ENCODE measurements around the gene KCNJ15. TPM values are rescaled to one million over a fixed set of nuclear protein-coding genes. Genes with fewer than 3 reads are reported as not detected.

Gene KCNJ15
- 0.97 TPM for total RNA-seq (ENCODE audit: unreplicated experiment)
- long read RNA-seq, partial matches to known transcripts, result 0 of 2 reads
- long read RNA-seq, other reads (novel, unspliced or antisense), result 2 of 2 reads

- no peaks in the 10 kb centered on the region for H3K9me3 Mint-ChIP-seq (ENCODE audit: unreplicated experiment)
- H3K4me3 Mint-ChIP-seq (ENCODE audit: unreplicated experiment), result no peak within 1 kb of the TSS
- H3K27me3 Mint-ChIP-seq (ENCODE audit: unreplicated experiment), result peaks cover 2% of the 10 kb centered on the region
- TF ChIP-seq CTCF (IDR thresholded peaks at IDR 0.05; ENCODE audit: unreplicated experiment), result no peak
- no peak within 1 kb of the TSS for H3K27ac Mint-ChIP-seq (ENCODE audit: unreplicated experiment)
- H3K4me1 Mint-ChIP-seq (ENCODE audit: unreplicated experiment), result peaks cover 2% of the 10 kb centered on the region
- no peaks in the 10 kb centered on the region for H3K36me3 Mint-ChIP-seq (ENCODE audit: low read depth, unreplicated experiment)
- no peak for DNase-seq (ENCODE audit: low spot score)
Observed at GRCh38 chr21:38256599-38257302, at the start of gene KCNJ15. Gene KCNJ15 (plus strand): TSS chr21:38256991. CDS start chr21:38299262, 42,271 bp downstream.

DNA sequence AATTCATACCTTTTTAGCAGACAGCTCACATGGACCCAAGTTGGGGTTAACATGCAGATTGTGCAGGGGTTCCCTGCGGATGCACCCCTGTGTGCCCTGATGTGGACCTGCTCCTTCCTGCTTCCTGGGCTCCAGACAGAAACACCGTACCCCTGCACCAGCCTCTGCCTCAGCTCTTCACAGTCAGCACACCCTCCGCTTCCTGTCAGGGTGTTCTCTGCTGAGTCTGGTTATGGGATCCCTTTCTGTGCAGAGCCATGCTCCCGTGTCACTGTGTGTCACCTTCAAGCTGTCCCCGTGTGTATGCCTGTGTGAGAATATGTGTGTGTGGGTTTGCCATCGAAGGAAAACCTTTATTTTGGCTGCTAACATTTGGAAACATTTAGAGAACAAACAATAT is 48.7 kb upstream of the KCNJ15 start:
- peak overlapping the region; percentile 3 for H3K27ac Mint-ChIP-seq (ENCODE audit: unreplicated experiment)
- no peak for TF ChIP-seq CTCF (IDR thresholded peaks at IDR 0.05; ENCODE audit: unreplicated experiment)
- peaks cover 13% of the 10 kb centered on the region for H3K36me3 Mint-ChIP-seq (ENCODE audit: low read depth, unreplicated experiment)

GRCh38 chr21:38211321-38211720 is 45.5 kb upstream of the KCNJ15 start:
- DNase-seq (ENCODE audit: low spot score), result no peak
- H3K36me3 Mint-ChIP-seq (ENCODE audit: low read depth, unreplicated experiment), result peaks cover 7% of the 10 kb centered on the region
- no peak for TF ChIP-seq CTCF (IDR thresholded peaks at IDR 0.05; ENCODE audit: unreplicated experiment)
- peaks cover 3% of the 10 kb centered on the region for H3K27me3 Mint-ChIP-seq (ENCODE audit: unreplicated experiment)
- no peaks in the 10 kb centered on the region for H3K9me3 Mint-ChIP-seq (ENCODE audit: unreplicated experiment)
- no peak overlapping the region for H3K27ac Mint-ChIP-seq (ENCODE audit: unreplicated experiment)
- H3K4me1 Mint-ChIP-seq (ENCODE audit: unreplicated experiment), result peaks cover 3% of the 10 kb centered on the region
- H3K4me3 Mint-ChIP-seq (ENCODE audit: unreplicated experiment), result no peak overlapping the region

More for the DNA sequence above, 48.7 kb upstream of the KCNJ15 start:
- Mint-ChIP-seq H3K4me1 (ENCODE audit: unreplicated experiment) (peaks cover 8% of the 10 kb centered on the region), H3K9me3 (ENCODE audit: unreplicated experiment) (no peaks in the 10 kb centered on the region), H3K4me3 (ENCODE audit: unreplicated experiment) (no peak overlapping the region), H3K27me3 (ENCODE audit: unreplicated experiment) (peaks cover 3% of the 10 kb centered on the region)
- no peak for DNase-seq (ENCODE audit: low spot score)

DNA sequence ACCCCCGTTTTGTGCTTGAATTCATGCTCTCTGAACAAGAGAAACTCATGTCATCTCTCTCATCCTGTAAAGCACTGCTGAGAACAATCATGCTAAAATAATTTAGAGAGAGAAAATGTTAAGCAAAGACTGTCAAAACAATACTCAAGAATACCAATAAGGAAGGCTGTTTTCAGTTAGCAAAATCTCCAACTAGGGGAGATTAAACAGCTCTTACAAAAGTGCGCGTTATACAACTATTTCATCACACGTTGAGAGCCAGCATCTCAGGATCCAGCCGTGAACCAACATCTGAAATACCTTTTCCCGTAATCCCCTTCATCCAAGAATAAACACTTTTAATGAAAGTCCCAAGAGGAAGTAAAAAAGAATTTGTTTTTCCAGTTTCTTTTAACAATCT is 44.1 kb upstream of the KCNJ15 start:
- Mint-ChIP-seq H3K9me3 (ENCODE audit: unreplicated experiment) (no peaks in the 10 kb centered on the region), H3K27ac (ENCODE audit: unreplicated experiment) (no peak overlapping the region), H3K4me1 (ENCODE audit: unreplicated experiment) (peaks cover 3% of the 10 kb centered on the region), H3K4me3 (ENCODE audit: unreplicated experiment) (no peak overlapping the region), H3K36me3 (ENCODE audit: low read depth, unreplicated experiment) (peaks cover 7% of the 10 kb centered on the region), H3K27me3 (ENCODE audit: unreplicated experiment) (peaks cover 3% of the 10 kb centered on the region)
- no peak for TF ChIP-seq CTCF (IDR thresholded peaks at IDR 0.05; ENCODE audit: unreplicated experiment)
- no peak for DNase-seq (ENCODE audit: low spot score)

GRCh38 chr21:38219049-38219628 is 37.7 kb upstream of the KCNJ15 start:
- peak; percentile 93 for TF ChIP-seq CTCF (IDR thresholded peaks at IDR 0.05; ENCODE audit: unreplicated experiment)
- no peak overlapping the region for H3K27ac Mint-ChIP-seq (ENCODE audit: unreplicated experiment)
- peaks cover 5% of the 10 kb centered on the region for H3K9me3 Mint-ChIP-seq (ENCODE audit: unreplicated experiment)
- peak; percentile 62 for DNase-seq (ENCODE audit: low spot score)
- no peaks in the 10 kb centered on the region for H3K4me1 Mint-ChIP-seq (ENCODE audit: unreplicated experiment)
- peaks cover 4% of the 10 kb centered on the region for H3K36me3 Mint-ChIP-seq (ENCODE audit: low read depth, unreplicated experiment)
- H3K4me3 Mint-ChIP-seq (ENCODE audit: unreplicated experiment), result no peak overlapping the region
- H3K27me3 Mint-ChIP-seq (ENCODE audit: unreplicated experiment), result no peaks in the 10 kb centered on the region

Data from endothelial cell (in vitro differentiated cells).